OCI-LY7 (cell line): ENCODE measurements around the gene TAF8. TPM values are rescaled to one million over a fixed set of nuclear protein-coding genes. Genes with fewer than 3 reads are reported as not detected.

Experiments
- BruUV-seq: library from RNA; stranded (reverse); fragments of 400-500 nt; replicated peaks from 2 replicates; lab custom pipeline; 2021; lab: Mats Ljungman, UMichigan
- CTCF ChIA-PET: fragments of 300-600 bp; sonication (Branson Sonifier 250); formaldehyde crosslinking; loops from one replicate; lab custom pipeline; 2022; ENCODE audit warnings: antibody characterized with exemption; ENCODE audit not compliant: unreplicated experiment; lab: Charles Lee
- POLR2A ChIA-PET: fragments of 300-600 bp; sonication (Branson Sonifier 250); formaldehyde crosslinking; loops from one replicate; lab custom pipeline; 2022; ENCODE audit warnings: antibody characterized with exemption; lab: Charles Lee
- DNase-seq: peaks from one replicate; pipeline ENCODE4 v3.0.0-alpha.2; 2015; ENCODE audit warnings: low spot score
- H2AFZ ChIP-seq: fragments of 200-600 bp; sonication (generic), shearing (Covaris generic); 2 replicates; pipeline ENCODE4 v1.6.1; 2014; ENCODE audit warnings: mild to moderate bottlenecking, antibody characterized with exemption, low read length, moderate library complexity
- H3K27ac ChIP-seq: fragments of 200-600 bp; sonication (generic); 2 replicates; pipeline ENCODE4 v1.5.1; 2014; ENCODE audit warnings: mixed run types, low read depth, mild to moderate bottlenecking, moderate library complexity, low read length, inconsistent platforms; ENCODE audit not compliant: poor library complexity, severe bottlenecking
- H3K36me3 ChIP-seq: fragments of 200-600 bp; sonication (generic); 2 replicates; pipeline ENCODE4 v1.6.1; 2014; ENCODE audit warnings: mild to moderate bottlenecking, antibody characterized with exemption, low read length, moderate library complexity, mixed read lengths; ENCODE audit not compliant: insufficient read depth
- H3K4me1 ChIP-seq: fragments of 200-600 bp; sonication (generic); 2 replicates; pipeline ENCODE4 v1.5.1; 2014; ENCODE audit warnings: mild to moderate bottlenecking, low read length; ENCODE audit not compliant: insufficient read depth, poor library complexity, severe bottlenecking
- H3K4me2 ChIP-seq: fragments of 200-600 bp; sonication (generic); 2 replicates; pipeline ENCODE4 v1.6.1; 2014; ENCODE audit warnings: mild to moderate bottlenecking, low read length
- H3K4me3 ChIP-seq: fragments of 200-600 bp; sonication (generic); 2 replicates; pipeline ENCODE4 v1.5.1; 2014; ENCODE audit warnings: mild to moderate bottlenecking, low read depth, low read length; ENCODE audit not compliant: poor library complexity, severe bottlenecking
- H3K79me2 ChIP-seq: fragments of 200-600 bp; sonication (generic); 2 replicates; pipeline ENCODE4 v1.6.1; 2016; ENCODE audit warnings: low read depth, mild to moderate bottlenecking, low read length, moderate library complexity, mixed read lengths; ENCODE audit not compliant: insufficient read depth
- H3K9me2 ChIP-seq: fragments of 200-600 bp; sonication (generic); 2 replicates; pipeline ENCODE4 v1.6.1; 2016; ENCODE audit warnings: mild to moderate bottlenecking, low read length, mixed read lengths; ENCODE audit not compliant: insufficient read depth
- H3K9me3 ChIP-seq: fragments of 200-600 bp; sonication (generic); 2 replicates; pipeline ENCODE4 v1.6.1; 2014; ENCODE audit warnings: mild to moderate bottlenecking, mixed run types, low read length, mixed read lengths
- H4K20me1 ChIP-seq: fragments of 200-600 bp; sonication (generic); 2 replicates; pipeline ENCODE4 v1.6.1; 2014; ENCODE audit warnings: mild to moderate bottlenecking, antibody characterized with exemption, low read length, moderate library complexity, mixed read lengths; ENCODE audit not compliant: insufficient read depth
- CTCF ChIP-seq: fragments of 200-600 bp; sonication (generic); conservative IDR thresholded peaks from 2 replicates; pipeline ENCODE4 v1.5.1; 2014; ENCODE audit warnings: mild to moderate bottlenecking, antibody characterized with exemption, low read length, moderate library complexity, mixed read lengths
- EZH2phosphoT487 ChIP-seq: fragments of 200-600 bp; sonication (generic); IDR thresholded peaks from 2 replicates; pipeline ENCODE4 v1.6.1; 2018; ENCODE audit warnings: low read depth, borderline replicate concordance, mild to moderate bottlenecking, mixed run types, antibody characterized with exemption, low read length, moderate library complexity, mixed read lengths
- intact Hi-C: fragments of 100-400 bp; cut with micrococcal nuclease; formaldehyde crosslinking; loops from one replicate; pipeline ENCODE4 v1.10.0; 2022; ENCODE audit not compliant: unreplicated experiment
- total RNA-seq, 2 experiments: library from RNA; depleted of rRNA in 1 of 2; stranded (reverse); fragments of >200 nt in 1 of 2; shearing (Covaris generic) in 1 of 2; gene quantifications; 2 replicates each; pipeline ENCODE4 v1.2.3, GENCODE V29; 2014 to 2022

The TAF8 gene
- total RNA-seq, 2 experiments from 2014 or later, result 35.1 to 47.8 TPM

GRCh38 chr6:42105156-42105648 is 54.9 kb downstream of the TAF8 start:
- Histone ChIP-seq H3K36me3 (no peaks in the 10 kb centered on the region), H3K79me2 (no peaks in the 10 kb centered on the region), H3K4me3 (no peak overlapping the region), H2AFZ (no peak overlapping the region), H3K4me1 (peaks cover 4% of the 10 kb centered on the region), H3K4me2 (no peak overlapping the region), H3K9me2 (no peaks in the 10 kb centered on the region), H3K27ac (no peak overlapping the region), H3K9me3 (no peaks in the 10 kb centered on the region), H4K20me1 (no peaks in the 10 kb centered on the region)
- no peak for DNase-seq
- CTCF ChIA-PET, result no interaction called here
- POLR2A ChIA-PET, result interaction anchor here (0.6 kb wide), 2 partner anchors 368 to 1035 kb away, joined by 3 read pairs; no protein-coding TSS in a partner anchor
- BruUV-seq, result no TSS peak
- intact Hi-C loops, result no loop called here
- TF ChIP-seq EZH2phosphoT487, result no peak

DNA sequence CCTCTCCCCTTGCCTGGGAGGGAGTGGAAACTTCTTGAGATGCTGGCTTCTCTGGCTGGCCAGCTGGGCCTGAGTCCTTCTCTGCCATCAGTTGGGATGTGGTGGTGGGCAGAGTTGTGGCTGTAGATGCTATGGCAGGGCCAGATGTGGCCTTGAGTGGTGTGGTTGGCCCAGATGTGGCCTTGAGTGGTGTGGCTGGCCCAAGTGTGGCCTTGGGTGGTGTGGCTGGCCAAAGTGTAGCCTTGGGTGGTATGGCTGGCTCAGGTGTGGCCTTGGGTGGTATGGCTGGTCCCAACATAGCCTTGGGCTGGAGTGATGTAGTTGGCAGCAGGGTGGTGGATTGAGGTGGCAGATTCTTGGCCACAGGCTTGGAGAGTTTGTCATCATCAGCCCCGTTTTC is 55.4 kb downstream of the TAF8 start:
- POLR2A ChIA-PET, result interaction anchor here (0.5 to 0.6 kb wide), 2 partner anchors 13 to 367 kb away, joined by 3 read pairs; no protein-coding TSS in a partner anchor
- Histone ChIP-seq H3K36me3 (no peaks in the 10 kb centered on the region), H3K4me1 (peaks cover 4% of the 10 kb centered on the region), H3K9me2 (no peaks in the 10 kb centered on the region), H3K27ac (no peak overlapping the region), H3K4me3 (no peak overlapping the region), H3K9me3 (no peaks in the 10 kb centered on the region), H3K4me2 (no peak overlapping the region), H2AFZ (no peak overlapping the region), H4K20me1 (no peaks in the 10 kb centered on the region), H3K79me2 (no peaks in the 10 kb centered on the region)
- no TSS peak for BruUV-seq
- CTCF ChIA-PET, result no interaction called here
- TF ChIP-seq EZH2phosphoT487, result no peak
- intact Hi-C loops, result no loop called here
- no peak for DNase-seq

DNA sequence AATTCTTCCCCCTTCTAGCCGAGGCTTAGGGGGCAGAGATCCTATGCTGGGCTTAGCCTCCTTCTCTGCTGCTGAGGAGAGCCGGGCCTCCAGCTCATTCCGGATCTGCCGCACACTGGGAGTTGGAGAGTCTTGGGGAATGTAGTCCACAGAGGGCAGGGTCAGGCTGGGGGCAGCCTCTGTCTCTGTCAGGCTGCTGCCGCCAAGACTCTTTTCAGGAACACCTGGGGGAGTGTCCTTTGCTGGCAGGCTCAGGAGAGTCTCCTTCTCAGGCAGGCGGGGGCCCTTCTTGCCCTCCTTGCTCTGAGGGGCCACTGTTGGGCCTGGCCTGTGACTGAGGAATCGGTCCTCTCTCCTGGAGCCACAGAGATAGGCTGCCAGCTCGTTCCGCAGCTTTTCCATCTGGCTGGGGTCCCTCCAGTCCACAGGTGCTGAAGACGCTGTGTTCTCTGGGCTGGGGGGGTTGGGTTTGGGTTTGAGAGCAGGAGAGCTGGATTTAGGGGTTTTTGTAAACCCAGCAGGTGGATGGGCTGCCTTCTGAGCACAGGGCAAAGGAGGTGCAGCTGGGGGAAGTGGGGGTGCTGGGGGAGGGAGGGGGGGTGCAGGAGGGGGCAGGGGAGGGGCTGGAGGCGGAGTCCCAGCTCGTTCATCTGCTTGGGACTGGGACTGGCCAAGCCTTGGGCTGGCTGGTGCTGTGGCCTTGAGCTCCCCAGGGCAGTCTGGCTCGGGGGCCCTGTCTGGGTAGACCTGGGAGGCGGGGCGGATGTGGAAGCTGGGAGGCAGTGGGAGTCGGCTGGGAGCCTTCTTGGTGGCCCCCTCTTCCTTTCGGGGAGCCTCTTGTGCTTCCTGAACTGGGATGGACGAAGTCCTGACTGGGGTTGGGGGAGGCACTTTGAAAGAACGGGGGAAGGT is 56.0 kb downstream of the TAF8 start:
- TF ChIP-seq EZH2phosphoT487, result no peak
- TF ChIP-seq CTCF, result no peak
- Histone ChIP-seq H4K20me1 (no peaks in the 10 kb centered on the region), H3K4me3 (no peak overlapping the region), H2AFZ (no peak overlapping the region), H3K4me1 (peaks cover 4% of the 10 kb centered on the region), H3K27ac (no peak overlapping the region), H3K4me2 (no peak overlapping the region), H3K9me2 (no peaks in the 10 kb centered on the region), H3K36me3 (no peaks in the 10 kb centered on the region), H3K9me3 (no peaks in the 10 kb centered on the region), H3K79me2 (no peaks in the 10 kb centered on the region)
- BruUV-seq, result no TSS peak
- ChIA-PET POLR2A (interaction anchor here (0.5 kb wide), 1 partner anchor 13 kb away, joined by 3 read pairs; no protein-coding TSS in a partner anchor), CTCF (no interaction called here)
- intact Hi-C loops, result no loop called here
- DNase-seq, result no peak
